Chondrocyte (in vitro differentiated cells): ENCODE results near the gene STK4. TPM values are rescaled to one million over a fixed set of nuclear protein-coding genes. Genes with fewer than 3 reads are reported as not detected.

ENCODE experiments used
- DNase-seq: peaks from one replicate; pipeline ENCODE4 v3.0.0; 2021; ENCODE audit warnings: mixed read lengths, low spot score
- H3K27ac Mint-ChIP-seq: one replicate; pipeline ENCODE4 v1.8.0; 2021; ENCODE audit warnings: mild to moderate bottlenecking, moderate library complexity, mixed read lengths; ENCODE audit not compliant: unreplicated experiment
- H3K27me3 Mint-ChIP-seq: 2 replicates; pipeline ENCODE4 v1.8.0; 2021; ENCODE audit warnings: low read depth, mixed read lengths
- H3K36me3 Mint-ChIP-seq: 2 replicates; pipeline ENCODE4 v1.8.0; 2021; ENCODE audit warnings: low read depth, mixed read lengths
- H3K4me1 Mint-ChIP-seq: 2 replicates; pipeline ENCODE4 v1.8.0; 2021; ENCODE audit warnings: low read depth, mild to moderate bottlenecking, mixed read lengths
- H3K4me3 Mint-ChIP-seq: one replicate; pipeline ENCODE4 v1.8.0; 2021; ENCODE audit warnings: mild to moderate bottlenecking, moderate library complexity, mixed read lengths; ENCODE audit not compliant: unreplicated experiment
- H3K9me3 Mint-ChIP-seq: 2 replicates; pipeline ENCODE4 v1.8.0; 2021; ENCODE audit warnings: low read depth, mixed read lengths
- total RNA-seq: library from RNA; stranded (reverse); gene quantifications from 3 replicates; pipeline ENCODE4 v1.2.1, GENCODE V29; 2021
- TF ChIP-seq, protein P1 (sequence below): fragments of 200-600 bp; sonication (generic); IDR thresholded peaks from 2 replicates; pipeline ENCODE4 v1.5.0; 2021; ENCODE audit warnings: antibody characterized with exemption, mild to moderate bottlenecking, moderate library complexity

STK4 gene
- total RNA-seq, 1 donor from 2014 or later: 23.4 TPM

GRCh38 chr20:45117581-45117980 is 151.3 kb downstream of the STK4 start:
- no peak for DNase-seq
- H3K4me1 Mint-ChIP-seq: no peaks in the 10 kb centered on the region
- no peaks in the 10 kb centered on the region for H3K36me3 Mint-ChIP-seq
- TF ChIP-seq, protein P1, sequence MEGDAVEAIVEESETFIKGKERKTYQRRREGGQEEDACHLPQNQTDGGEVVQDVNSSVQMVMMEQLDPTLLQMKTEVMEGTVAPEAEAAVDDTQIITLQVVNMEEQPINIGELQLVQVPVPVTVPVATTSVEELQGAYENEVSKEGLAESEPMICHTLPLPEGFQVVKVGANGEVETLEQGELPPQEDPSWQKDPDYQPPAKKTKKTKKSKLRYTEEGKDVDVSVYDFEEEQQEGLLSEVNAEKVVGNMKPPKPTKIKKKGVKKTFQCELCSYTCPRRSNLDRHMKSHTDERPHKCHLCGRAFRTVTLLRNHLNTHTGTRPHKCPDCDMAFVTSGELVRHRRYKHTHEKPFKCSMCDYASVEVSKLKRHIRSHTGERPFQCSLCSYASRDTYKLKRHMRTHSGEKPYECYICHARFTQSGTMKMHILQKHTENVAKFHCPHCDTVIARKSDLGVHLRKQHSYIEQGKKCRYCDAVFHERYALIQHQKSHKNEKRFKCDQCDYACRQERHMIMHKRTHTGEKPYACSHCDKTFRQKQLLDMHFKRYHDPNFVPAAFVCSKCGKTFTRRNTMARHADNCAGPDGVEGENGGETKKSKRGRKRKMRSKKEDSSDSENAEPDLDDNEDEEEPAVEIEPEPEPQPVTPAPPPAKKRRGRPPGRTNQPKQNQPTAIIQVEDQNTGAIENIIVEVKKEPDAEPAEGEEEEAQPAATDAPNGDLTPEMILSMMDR: no peak
- no peak overlapping the region for H3K4me3 Mint-ChIP-seq
- peaks cover 32% of the 10 kb centered on the region for H3K27me3 Mint-ChIP-seq
- no peak overlapping the region for H3K27ac Mint-ChIP-seq
- peaks cover 10% of the 10 kb centered on the region for H3K9me3 Mint-ChIP-seq

- no peak for DNase-seq
- Mint-ChIP-seq H3K27me3 (peaks cover 34% of the 10 kb centered on the region), H3K4me1 (no peaks in the 10 kb centered on the region), H3K27ac (no peak overlapping the region), H3K36me3 (no peaks in the 10 kb centered on the region), H3K4me3 (no peak overlapping the region), H3K9me3 (peaks cover 10% of the 10 kb centered on the region)
- TF ChIP-seq, protein P1: peak; percentile 40
Observed at GRCh38 chr20:45118028-45118427, 151.7 kb downstream of the STK4 start.

DNA sequence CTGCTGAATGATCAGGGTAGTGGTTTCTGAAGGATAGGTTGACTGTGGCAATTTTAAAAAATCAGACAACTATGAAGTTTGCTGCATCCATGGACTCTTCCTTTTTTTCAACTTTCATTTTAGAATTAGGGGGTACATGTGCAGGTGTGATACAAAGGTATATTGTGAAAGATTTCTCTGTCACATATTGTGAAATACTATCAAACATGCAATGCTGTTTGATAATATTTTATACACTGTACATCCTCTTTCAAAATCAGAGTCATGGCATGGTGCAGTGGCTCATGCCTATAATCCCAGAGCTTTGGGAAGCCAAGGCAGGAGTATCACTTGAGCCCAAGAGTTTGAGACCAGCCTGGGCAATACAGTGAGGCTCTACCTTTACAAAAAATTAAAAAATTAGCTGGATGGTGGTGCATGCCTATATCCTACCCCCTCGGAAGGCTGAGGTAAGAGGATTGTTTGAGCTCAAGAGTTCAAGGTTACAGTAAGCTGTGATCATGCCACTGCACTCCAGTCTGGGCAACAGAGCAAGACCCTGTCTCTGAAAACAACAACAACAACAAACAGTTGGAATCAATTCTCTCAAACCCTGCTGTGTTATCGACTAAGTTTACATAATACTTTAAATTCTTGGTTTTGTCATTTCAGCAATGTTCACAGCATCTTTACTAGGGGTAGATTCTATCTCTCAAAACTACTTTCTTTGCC is 153.4 kb downstream of the STK4 start:
- no peaks in the 10 kb centered on the region for H3K4me1 Mint-ChIP-seq
- peaks cover 41% of the 10 kb centered on the region for H3K27me3 Mint-ChIP-seq
- H3K9me3 Mint-ChIP-seq: peaks cover 13% of the 10 kb centered on the region
- no peak overlapping the region for H3K4me3 Mint-ChIP-seq
- TF ChIP-seq, protein P1: no peak
- no peaks in the 10 kb centered on the region for H3K36me3 Mint-ChIP-seq
- H3K27ac Mint-ChIP-seq: no peak overlapping the region
- no peak for DNase-seq

GRCh38 chr20:45121388-45121787 is 155.1 kb downstream of the STK4 start:
- Mint-ChIP-seq H3K36me3 (no peaks in the 10 kb centered on the region), H3K4me3 (no peak overlapping the region), H3K27ac (no peak overlapping the region), H3K4me1 (no peaks in the 10 kb centered on the region), H3K27me3 (peaks cover 41% of the 10 kb centered on the region), H3K9me3 (peaks cover 13% of the 10 kb centered on the region)
- no peak for DNase-seq
- TF ChIP-seq, protein P1: no peak

DNA sequence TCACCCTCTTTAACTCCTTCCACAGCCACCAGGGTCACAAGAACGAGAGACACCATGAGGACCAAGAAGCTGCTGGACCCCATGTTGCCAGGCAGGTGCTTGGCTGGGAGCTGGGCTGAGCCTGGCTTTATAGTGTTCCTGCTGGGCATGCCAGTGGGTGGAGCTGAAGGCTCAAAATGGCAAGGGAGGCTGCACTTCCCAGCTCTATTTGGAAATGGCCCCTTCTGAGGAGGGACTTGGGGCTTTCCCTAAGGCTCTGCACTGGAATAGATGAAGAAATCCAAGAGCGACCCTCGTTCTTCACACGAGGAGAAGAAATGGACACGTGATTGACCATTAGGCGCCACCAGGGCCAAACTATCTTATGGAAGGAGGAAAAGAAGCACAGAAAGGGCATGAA is 158.1 kb downstream of the STK4 start, which contains the start of gene WFDC12:
WFDC12 (minus strand) TSS at position 101 of the 400 bp plus-strand sequence; CDS start at position 83, 18 bp downstream.
- Mint-ChIP-seq H3K4me1 (no peaks in the 10 kb centered on the region), H3K9me3 (peaks cover 13% of the 10 kb centered on the region), H3K36me3 (no peaks in the 10 kb centered on the region), H3K27ac (no peak within 1 kb of the TSS), H3K4me3 (no peak within 1 kb of the TSS), H3K27me3 (peaks cover 51% of the 10 kb centered on the region)
- TF ChIP-seq, protein P1: no peak
- DNase-seq: no peak
